GM19025 (cell line): ENCODE results near the gene SNAP91.
"Not testable (repeated sequence)": the region's sequence is repeated elsewhere in the genome, so short reads cannot be mapped to it uniquely, and the experiment has no call there.

Experiments used
- ATAC-seq: cut with Tn5 transposase; IDR thresholded peaks from one replicate; pipeline ENCODE4 v1.9.1; 2021; ENCODE audit warnings: mild to moderate bottlenecking, low read depth, moderate library complexity; ENCODE audit not compliant: unreplicated experiment

SNAP91 gene

DNA sequence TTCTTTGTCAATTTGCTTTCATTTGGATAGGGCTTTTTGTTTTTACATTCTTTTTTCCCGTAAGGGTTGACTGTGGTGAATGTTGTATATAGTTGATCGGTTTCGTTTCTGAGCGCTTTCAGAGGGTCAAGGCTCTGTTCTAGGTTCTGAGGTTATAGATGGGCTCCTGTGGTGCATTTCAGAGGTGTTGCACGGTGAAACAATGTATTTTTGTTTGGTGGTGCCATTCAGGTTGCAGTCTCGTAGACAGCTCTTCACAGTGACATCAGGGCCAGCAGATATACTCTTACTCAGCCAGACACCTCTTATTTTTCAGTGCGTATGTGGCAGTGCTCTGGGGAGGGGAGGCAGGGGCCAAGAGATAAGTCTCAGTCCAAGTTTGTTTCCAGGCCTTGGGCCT lies 72.1 kb downstream of the SNAP91 start:
- ATAC-seq: no peak

DNA sequence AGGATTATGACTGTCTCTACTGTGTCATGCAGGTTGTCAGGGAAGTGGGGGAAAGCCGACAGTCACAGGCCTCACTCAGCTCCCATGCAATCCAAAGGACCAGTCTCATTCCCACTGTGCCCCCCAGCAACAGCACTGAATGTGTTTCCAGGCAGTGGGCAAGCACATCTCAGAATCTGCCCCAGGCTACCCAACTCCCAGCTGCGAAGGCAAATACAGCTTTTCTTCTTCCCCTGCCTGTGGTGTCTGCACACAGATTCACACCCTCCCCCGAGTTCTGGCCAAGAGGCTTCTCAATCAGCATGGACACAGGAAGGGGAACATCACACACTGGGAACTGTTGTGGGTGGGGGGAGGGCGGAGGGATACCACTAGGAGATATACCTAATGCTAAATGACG lies 75.3 kb downstream of the SNAP91 start:
- no peak for ATAC-seq

DNA sequence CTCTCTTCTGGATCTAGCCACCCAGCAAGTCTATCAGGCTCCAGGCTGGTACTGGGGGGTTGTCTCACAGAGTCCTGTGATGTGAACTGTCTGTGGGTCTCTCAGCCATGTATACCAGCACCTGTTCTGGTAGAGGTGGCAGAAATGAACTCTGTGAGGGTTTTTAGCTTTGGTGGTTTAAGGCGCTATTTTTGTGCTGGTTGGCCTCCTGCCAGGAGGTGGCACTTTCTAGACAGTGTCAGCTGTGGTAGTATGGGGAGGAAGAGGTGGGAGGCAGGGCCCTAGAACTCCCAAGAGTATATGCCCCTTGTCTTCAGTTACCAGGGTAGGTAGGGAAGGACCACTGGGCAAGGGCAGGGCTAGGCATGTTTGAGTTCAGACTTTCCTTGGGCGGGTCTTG lies 75.8 kb downstream of the SNAP91 start:
- ATAC-seq: no peak

DNA sequence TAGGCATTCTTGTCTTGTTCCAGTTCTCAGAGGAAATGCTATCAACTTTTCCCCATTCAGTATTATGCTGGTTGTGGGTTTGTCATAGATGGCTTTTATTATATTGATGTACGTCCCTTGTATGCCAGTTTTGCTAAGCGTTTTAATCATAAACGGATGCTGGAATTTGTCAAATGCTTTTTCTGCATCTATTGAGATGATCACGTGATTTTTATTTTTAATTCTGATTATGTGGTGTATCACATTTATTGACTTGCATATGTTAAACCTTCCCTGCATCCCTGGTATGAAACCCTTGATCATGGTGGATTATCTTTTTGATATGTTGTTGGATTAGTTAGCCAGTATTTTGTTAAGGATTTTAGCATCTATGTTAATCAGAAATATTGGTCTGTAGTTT lies 79.0 kb downstream of the SNAP91 start:
- ATAC-seq: not testable (repeated sequence)

DNA sequence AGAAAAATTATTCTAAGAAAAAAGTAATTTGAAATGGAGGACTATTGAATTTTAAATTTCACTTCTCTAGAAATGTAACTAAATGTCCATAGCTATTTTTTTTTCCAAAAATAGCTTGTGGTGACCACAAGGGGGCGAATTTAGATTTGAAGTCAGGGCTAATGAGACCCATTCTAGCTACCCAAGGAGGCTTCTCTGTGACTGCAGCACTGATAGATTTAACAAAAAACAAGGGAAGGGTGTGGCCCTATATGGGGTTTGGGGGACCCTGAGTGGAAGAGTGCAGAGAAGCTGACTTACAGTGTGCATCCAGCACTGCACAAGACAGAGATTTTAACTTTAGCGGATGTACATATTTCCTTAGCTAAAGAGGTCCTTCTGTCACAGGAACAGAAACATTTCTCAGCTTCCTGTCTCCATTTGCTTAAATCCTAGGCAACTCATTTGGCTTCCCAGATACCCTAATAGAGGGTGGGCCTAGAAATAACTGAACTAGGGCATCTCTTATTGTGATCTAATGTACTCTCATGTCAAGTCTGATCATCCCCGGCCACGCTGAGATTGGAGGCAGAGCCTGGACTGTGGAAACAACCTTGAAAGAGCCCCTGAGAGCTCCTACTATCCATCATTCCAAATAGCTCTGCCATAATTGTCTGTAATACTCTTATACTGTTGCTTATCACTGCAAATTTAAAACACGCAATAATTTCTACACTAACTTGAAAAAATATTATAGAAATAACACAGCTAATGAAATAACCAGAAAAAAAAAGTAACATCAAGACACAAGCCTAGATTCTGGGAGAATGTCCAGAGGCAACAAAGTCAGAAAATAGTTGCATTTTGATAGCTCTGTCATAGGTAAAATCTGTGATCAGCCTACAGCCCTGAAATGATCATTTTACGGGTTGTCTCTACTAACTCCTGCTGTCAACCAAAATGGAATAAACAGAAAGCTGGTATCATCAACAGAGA lies 93.6 kb downstream of the SNAP91 start:
- no peak for ATAC-seq

DNA sequence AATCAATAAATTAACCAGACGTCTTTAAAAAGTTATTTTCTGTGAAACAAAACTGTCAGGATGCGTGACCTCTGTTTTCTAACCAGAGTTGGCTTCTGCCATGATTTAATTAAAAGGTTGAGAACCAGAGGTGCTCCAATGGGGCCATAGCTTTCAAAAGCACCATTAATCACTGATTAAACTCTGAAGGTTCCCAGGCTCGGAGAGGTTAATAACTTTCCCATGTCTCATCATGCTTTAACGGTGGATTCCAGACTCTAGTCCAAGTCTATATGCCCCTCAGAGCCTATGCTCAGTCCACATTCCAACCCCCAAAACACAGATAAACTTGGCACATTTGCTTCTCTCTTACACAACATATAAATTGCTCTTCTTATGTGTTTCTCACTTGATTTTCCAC lies 95.5 kb downstream of the SNAP91 start:
- no peak for ATAC-seq

DNA sequence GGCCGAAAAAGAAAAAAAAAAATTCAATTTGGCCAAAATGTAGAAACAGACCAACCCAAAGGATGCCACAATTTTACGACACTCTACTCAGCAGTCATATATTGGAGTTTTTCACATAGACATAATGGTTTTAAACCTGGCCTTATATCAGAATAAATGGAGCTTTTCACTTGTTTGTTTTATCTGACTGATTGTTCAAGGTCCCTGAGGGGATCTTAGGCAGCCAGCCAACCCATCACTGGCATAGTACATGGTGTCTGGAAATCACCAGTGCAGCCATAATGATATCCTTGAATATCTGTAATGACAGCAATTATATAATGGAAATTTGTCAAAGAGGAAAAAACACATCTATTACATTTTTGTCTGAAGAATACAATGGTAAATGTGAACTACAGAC lies 99.7 kb downstream of the SNAP91 start:
- no peak for ATAC-seq

DNA sequence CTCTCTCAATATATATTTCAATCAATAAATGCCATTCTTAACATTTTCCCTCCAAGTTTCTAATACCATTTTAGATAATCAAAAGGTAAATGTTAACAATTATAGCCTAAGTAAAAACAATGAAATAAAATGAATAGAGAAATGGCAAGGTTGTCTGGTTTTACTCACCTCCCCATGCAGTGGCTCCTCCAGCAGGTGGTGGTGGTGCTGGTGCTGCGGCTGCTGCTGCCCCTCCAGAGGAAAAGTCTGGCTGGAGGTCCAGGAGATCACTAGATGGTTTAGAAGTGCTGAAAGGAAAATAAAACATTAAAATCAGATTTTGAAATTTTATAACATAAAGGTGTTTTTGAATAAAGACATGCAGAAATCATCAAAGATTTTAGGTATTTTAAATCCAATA lies 103.4 kb downstream of the SNAP91 start:
- ATAC-seq: no peak

DNA sequence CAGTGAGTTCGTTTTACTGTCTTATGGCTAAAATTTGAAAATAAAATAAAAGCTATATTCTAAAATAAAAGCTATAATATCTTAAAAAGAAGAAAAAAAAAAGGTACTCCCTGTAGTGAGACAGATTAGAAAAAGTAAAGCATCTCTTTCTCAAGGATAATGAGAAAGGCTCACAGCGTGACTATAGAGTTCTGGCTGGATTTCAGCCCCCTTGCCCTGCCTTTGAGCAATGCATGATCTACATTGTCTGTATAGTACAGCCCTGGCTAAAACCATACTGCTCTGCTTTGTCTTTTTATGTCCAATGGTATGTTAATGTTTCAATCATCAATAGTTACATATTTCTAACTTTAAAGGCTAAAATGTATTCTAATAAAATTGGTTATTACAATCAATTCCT lies 105.3 kb downstream of the SNAP91 start:
- ATAC-seq: no peak

DNA sequence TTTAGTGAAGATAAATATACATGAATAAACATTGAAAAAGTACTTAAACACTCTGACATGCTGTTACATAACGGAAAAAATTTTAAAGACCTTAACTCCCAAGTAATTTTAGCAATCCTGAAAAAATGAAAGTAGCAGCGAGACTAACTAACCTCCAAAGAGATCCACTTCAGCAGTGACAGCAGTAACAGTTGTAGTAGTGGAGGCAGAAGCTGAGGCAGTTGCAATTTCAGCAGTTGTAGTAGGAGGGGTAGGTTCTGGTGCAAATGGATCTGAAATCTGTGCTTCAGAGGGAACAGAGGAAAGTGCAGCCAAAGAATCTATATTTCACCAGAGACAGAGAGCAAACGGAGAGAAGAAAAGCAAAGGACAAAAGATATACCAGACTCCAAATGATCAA lies 107.8 kb downstream of the SNAP91 start:
- ATAC-seq: no peak

DNA sequence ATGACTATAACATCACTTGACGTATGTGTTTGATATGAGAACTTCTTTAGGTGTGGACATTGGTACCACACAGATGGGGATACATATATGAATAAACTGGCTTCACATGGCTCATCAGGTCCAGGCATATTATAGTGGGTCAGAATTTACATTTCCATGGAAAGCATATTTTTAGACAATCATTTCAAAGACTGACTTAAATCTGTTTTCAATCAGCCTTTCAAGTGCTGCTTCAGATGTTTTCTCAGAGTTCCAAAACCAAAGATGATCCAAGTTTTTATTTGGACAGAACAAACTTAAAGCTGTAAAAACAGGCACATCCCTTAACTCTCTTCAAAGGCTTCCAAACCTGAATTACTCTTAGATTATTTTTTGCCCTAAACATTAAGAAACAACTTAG lies 108.4 kb downstream of the SNAP91 start:
- ATAC-seq: no peak

DNA sequence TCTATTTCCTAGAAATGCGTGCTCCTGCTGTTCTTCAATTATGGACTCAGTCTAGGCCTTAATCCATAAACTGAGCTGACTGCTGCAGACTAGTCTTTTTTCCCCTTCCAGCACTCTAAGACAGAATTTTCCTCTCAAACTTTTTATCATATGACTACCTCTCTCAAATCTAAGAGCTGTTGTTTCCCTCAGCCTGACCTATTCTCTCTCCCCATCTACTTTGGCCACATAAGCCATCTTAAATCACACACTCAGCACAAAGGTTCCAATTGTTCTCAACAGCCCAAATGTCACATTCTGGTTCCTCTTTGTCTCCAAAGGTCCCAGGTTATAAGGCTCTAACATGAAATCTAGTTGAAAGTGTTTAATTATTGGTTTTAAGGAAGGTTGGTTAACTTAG lies 111.4 kb downstream of the SNAP91 start:
- no peak for ATAC-seq

DNA sequence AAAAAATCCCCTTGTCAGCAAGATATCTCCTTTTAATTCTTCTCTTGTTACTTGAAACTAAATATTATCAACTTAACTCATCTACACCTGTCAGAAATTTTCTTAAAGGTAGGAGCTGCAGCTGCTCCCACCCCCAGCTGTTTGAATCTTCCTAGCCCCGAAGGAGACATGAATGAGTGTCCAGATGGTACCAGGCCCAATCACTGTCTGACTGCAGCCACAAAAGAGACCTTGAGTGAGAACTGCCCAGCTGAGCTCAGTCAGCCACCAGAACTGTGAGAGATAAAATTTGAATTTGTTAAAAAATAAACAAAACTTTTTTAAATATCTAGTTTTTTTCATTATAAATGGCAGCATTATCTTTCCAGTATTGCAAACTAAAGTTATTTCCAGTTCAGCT lies 111.8 kb downstream of the SNAP91 start:
- no peak for ATAC-seq

DNA sequence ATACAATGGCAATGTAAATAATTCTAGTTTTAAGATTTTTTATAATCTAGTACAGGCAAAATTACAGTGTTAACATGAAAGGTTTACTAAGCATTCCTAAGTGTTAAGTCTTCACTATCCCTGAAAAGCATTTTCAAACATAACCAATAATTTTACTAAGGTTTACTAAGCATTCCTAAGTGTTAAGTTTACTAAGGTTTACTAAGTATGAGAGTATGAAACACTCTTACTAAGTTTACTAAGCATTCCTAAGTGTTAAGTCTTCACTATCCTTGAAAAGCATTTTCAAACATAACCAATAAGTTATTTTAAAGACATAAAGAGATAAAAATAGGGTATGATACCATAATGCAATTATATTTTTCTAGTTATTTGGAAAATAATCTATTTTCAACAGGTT lies 114.0 kb downstream of the SNAP91 start:
- no peak for ATAC-seq

DNA sequence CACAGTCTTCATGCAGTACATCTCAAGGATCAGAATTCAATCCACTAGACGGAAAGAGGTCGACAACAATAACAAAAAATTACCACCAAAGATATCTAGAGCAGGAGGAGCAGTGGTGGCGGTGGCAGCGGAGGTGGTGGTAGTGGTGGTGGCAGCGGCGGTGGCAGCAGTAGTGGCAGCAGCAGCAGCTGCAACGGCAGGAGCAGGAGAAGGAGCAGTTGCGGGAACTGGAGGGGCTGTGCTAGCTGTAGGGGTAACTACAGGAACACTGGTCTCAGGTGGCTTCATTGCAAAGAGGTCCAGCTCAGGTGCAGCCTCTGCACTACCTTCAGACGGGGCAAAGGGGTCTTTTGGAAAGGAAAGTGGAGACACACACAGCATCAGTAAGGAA lies 115.5 kb downstream of the SNAP91 start:
- no peak for ATAC-seq

DNA sequence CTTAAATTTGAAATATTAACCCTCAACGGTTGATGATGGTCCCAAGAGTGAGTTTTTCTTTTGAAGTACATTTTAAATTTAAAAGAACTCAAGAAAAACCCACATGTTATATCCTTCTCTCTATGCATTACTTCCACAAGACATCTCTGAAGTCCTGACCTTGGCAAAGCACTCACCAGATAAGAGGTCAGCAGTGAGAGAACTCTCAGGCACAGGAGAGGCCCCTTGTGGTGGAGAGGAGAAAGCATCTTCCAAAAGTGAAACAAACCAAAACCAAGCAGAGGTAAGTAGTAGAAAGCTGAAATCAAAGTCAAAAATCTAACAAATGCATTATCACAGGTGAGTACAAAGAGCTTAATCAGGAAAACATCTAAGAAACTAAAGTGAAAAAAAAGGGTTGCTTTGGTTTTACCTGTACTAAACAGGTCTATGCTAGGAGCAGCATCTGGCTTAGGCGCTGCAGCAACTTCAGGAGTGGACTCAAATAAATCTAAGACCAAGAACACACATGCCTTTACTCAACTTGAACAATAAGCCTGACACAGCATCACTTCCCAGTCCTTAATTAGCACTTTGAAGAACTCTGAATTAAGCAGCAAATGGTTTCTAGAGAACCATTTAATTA lies 116.0 kb downstream of the SNAP91 start:
- ATAC-seq: peak; percentile 97

DNA sequence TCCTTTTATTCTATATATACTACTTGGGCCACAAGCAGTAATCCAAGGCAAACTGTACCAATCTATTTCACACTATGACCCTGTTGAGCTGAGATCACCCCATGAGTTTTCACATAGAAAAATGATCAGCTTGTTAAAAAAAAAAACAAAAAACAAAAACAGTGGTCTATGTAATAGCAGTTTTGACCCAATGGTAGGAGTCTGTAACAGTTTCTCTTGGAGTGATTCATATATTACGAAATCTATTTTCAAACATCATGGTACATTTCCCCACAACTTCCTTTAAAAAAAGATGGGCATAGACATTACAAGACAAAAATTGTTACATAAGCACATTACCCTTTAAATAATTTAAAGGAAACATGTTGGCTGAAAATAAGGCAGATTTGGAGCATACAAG lies 118.5 kb downstream of the SNAP91 start:
- no peak for ATAC-seq

DNA sequence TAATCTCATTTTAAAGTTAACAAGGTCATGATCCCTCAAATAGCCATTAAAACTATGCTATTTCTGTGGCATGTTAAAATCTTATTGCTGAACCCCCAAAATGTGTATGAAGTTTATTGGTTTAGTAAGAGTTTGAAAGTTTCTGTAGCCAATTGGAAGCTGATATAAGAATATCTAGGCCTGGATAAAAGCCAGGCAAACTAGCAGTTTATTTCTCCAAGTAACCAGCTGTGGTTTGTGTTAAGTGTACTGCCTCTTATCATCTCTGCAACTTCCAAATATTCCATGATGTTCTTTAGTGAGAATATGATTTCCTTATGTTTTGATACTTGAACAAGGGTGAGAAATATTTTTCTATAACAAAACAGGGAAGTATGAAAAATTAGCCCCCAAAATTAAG lies 119.8 kb downstream of the SNAP91 start:
- ATAC-seq: no peak

DNA sequence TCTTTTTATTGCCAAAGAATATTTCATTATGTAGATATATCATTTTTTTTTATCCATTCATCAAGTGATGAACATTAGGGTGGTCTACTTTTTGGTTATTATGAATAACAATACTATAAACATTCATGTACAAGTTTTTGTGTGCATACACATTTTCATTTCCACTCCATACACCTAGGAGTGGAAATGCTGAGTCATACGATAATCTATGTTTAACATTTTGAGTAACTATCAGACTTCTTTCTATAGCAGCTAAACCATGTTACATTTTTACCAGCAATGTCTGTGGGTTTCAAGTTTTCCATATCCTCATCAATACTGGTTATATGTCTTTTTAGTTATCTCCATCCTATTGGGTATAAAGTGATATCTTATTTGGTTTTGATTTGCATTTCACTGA lies 130.8 kb downstream of the SNAP91 start:
- ATAC-seq: no peak

DNA sequence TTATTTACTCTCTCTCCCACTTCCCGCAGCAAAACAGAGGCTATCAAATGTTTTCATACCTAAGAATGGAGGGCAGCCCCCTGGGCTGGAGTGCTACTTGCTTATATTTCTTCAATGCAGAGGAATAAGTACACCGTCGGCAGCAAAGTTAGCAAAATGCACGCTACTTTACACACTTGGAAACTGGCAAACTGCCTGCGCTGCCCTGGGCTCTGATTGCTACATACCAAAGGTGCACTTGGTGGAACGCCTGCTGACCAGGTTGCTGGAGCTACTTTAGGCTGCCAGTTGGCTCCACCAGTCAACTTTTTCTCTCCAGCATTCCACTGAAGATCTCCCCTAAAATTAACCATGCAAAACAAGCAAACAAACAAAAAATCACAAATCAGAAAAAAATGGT lies 134.1 kb downstream of the SNAP91 start:
- no peak for ATAC-seq

DNA sequence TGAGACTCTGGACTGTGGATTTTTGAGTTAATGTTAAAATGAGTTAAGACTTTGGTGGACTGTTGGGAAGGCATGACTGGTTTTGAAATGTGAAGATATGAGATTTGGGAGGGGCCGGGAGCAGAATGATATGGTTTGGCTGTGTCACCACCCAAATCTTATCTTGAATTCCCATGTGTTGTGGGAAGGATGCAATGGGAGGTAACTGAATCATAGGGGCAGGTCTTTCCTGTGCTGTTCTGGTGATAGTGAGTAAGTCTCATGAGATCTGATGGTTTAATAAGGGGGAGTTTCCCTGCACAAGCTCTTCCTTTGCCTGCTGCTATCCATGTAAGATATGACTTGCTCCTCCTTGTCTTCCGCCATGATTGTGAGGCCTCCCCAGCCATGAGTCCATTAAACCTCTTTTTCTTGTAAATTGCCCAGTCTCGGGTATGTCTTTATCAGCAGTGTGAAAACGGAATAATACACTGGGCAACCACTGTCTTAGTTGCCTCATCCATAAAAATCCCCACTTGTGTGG lies 137.2 kb downstream of the SNAP91 start:
- not testable (repeated sequence) for ATAC-seq

DNA sequence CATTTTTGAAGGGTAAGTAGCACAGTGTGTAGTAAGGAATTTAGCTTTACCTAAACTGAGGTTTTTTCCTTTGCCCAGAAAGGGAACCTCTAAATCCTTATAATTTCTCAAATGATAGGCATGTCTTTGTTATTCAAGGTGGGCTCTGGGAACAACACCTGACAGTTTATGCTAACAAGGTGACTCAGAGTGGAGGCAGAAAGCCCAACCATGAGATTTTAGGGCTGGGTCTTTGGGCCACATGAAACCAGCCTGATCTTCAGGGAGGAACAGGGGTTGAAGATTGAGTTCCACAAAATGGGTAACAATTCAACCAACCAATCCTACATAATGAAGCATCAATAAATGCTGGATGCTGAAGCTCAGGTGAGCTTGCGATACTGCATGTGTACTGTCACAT lies 149.9 kb downstream of the SNAP91 start:
- no peak for ATAC-seq
